ENCODE results near the gene SMPD2.

Gene SMPD2

DNA sequence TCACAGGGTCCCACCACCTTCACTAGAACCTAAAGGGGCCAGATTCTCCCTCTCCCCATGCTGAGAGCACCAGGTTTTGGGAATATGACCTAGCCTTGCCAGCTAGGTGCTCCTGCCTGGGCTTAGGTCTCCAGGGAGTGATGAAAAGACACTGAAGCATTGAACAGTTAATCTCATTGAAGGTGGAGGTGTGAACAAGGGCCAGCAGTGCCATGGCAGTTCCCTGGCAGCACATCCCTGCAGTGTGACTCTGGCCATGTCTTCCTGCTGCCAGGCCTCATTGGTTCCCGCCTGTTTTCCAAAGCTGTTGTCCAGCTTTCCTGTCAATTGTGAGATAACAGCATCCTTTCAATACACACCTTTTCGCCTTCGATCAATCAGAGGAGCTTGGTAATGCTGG lies 11.0 kb upstream of the SMPD2 start:
- H4K12ac ChIP-seq (ENCODE audit: low read depth, low read length), result no peak overlapping the region
- no CpG with 5 or more reads among the region's 3 CpGs for WGBS (ENCODE audit: extremely low coverage, insufficient coverage, insufficient read length)

DNA sequence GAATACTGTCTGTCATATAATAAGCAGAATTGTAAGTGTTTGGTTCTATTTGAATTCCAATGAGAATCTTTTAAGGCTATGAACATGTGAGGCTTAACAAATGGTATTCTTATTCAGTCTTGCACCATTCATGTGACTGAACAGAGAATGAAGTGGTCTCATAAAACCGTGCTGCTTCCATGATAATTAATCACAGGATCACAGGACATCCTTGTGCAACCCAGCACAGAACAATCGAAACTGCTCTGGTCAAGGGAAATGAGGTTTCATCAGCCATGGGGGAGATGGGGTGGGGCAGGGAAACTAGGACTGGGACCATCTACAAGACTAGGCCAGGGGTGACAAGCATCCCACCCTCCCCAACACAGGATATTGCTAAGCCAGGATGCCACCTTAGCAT lies 6.1 kb upstream of the SMPD2 start:
- Histone ChIP-seq H2BK120ac (ENCODE audit: insufficient read depth, low read length, poor library complexity) (no peak overlapping the region), H2AFZ (ENCODE audit: insufficient read depth, low read length, poor library complexity) (no peak overlapping the region), H4K91ac (ENCODE audit: low read depth, low read length) (no peak overlapping the region), H4K12ac (ENCODE audit: low read depth, low read length) (no peak overlapping the region), H3K36me3 (ENCODE audit: control insufficient read depth in 1 of 2, insufficient read depth in 2 of 2, low read length in 2 of 2) (no peaks in the 10 kb centered on the region), H3K4me3 (ENCODE audit: low read depth, low read length) (no peak overlapping the region), H3K23ac (ENCODE audit: low read length) (no peak overlapping the region), H3K79me2 (ENCODE audit: control insufficient read depth, insufficient read depth, low read length, poor library complexity) (no peaks in the 10 kb centered on the region), H2BK5ac (ENCODE audit: low read depth, low read length, poor library complexity) (no peak overlapping the region), H3K4me1 (ENCODE audit: control insufficient read depth in 1 of 2, insufficient read depth in 2 of 2, low read length in 2 of 2) (no peaks in the 10 kb centered on the region), H4K8ac (ENCODE audit: low read depth, low read length) (no peak overlapping the region), H3K18ac (ENCODE audit: low read length) (no peak overlapping the region), H3K27ac (ENCODE audit: low read depth, low read length) (no peak overlapping the region), H2BK12ac (ENCODE audit: low read length) (no peak overlapping the region), H3K9me3 (ENCODE audit: insufficient read depth, low read depth, low read length) (no peaks in the 10 kb centered on the region), H3K4ac (ENCODE audit: low read depth, low read length) (no peak overlapping the region), H3K14ac (ENCODE audit: low read length) (no peak overlapping the region), H3K27me3 (ENCODE audit: insufficient read depth, low read length) (no peaks in the 10 kb centered on the region), H2AK5ac (ENCODE audit: low read length) (no peak overlapping the region), H3K4me2 (ENCODE audit: low read length) (no peak overlapping the region), H3K79me1 (ENCODE audit: low read length) (no peaks in the 10 kb centered on the region), H3K9ac (ENCODE audit: low read length) (no peak overlapping the region)
- no peak for DNase-seq
- no CpG with 5 or more reads among the region's 2 CpGs for WGBS (ENCODE audit: extremely low coverage, insufficient coverage, insufficient read length)

More for the DNA sequence above, 11.0 kb upstream of the SMPD2 start:
- H3K23ac ChIP-seq (ENCODE audit: low read length), result no peak overlapping the region
- no peak overlapping the region for H2AFZ ChIP-seq (ENCODE audit: insufficient read depth, low read length, poor library complexity)
- H2BK12ac ChIP-seq (ENCODE audit: low read length), result no peak overlapping the region
- no peak for DNase-seq
- H3K18ac ChIP-seq (ENCODE audit: low read length), result no peak overlapping the region
- no peaks in the 10 kb centered on the region for H3K79me1 ChIP-seq (ENCODE audit: low read length)
- no peak overlapping the region for H4K8ac ChIP-seq (ENCODE audit: low read depth, low read length)
- no peaks in the 10 kb centered on the region for H3K4me1 ChIP-seq (ENCODE audit: control insufficient read depth in 1 of 2, insufficient read depth in 2 of 2, low read length in 2 of 2)
- H3K9me3 ChIP-seq (ENCODE audit: insufficient read depth, low read depth, low read length), result no peaks in the 10 kb centered on the region
- peak overlapping the region; percentile 43 for H3K9ac ChIP-seq (ENCODE audit: low read length)
- H3K27ac ChIP-seq (ENCODE audit: low read depth, low read length), result no peak overlapping the region
- H3K27me3 ChIP-seq (ENCODE audit: insufficient read depth, low read length), result no peaks in the 10 kb centered on the region
- no peaks in the 10 kb centered on the region for H3K79me2 ChIP-seq (ENCODE audit: control insufficient read depth, insufficient read depth, low read length, poor library complexity)
- H3K14ac ChIP-seq (ENCODE audit: low read length), result no peak overlapping the region
- H3K4me2 ChIP-seq (ENCODE audit: low read length), result no peak overlapping the region
- H3K36me3 ChIP-seq (ENCODE audit: control insufficient read depth in 1 of 2, insufficient read depth in 2 of 2, low read length in 2 of 2), result no peaks in the 10 kb centered on the region
- H3K4me3 ChIP-seq (ENCODE audit: low read depth, low read length), result no peak overlapping the region
- no peak overlapping the region for H2BK5ac ChIP-seq (ENCODE audit: low read depth, low read length, poor library complexity)
- H2AK5ac ChIP-seq (ENCODE audit: low read length), result no peak overlapping the region
- no peak overlapping the region for H4K91ac ChIP-seq (ENCODE audit: low read depth, low read length)
- H3K4ac ChIP-seq (ENCODE audit: low read depth, low read length), result no peak overlapping the region
- no peak overlapping the region for H2BK120ac ChIP-seq (ENCODE audit: insufficient read depth, low read length, poor library complexity)

DNA sequence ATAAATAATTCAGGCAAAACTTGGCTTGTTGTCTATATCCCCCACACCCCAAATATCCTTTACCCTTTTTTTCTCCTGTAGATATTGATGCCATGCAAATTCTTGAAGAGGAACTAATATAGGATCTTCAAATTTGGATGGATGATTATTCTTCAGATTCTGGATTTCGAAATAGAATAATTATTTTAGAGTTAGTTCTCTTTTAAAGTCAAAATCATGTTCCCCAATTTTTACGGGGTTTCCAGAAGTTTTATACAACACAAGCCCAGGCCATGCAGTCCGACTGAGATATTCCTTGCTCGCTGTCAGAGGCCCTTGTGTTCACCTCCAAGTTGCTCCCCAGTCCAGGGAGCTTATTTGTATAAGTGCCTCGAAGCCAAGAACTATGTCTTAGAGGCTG lies 4.5 kb upstream of the SMPD2 start:
- no peaks in the 10 kb centered on the region for H3K27me3 ChIP-seq (ENCODE audit: insufficient read depth, low read length)
- H3K27ac ChIP-seq (ENCODE audit: low read depth, low read length), result no peak overlapping the region
- H2BK12ac ChIP-seq (ENCODE audit: low read length), result no peak overlapping the region

DNA sequence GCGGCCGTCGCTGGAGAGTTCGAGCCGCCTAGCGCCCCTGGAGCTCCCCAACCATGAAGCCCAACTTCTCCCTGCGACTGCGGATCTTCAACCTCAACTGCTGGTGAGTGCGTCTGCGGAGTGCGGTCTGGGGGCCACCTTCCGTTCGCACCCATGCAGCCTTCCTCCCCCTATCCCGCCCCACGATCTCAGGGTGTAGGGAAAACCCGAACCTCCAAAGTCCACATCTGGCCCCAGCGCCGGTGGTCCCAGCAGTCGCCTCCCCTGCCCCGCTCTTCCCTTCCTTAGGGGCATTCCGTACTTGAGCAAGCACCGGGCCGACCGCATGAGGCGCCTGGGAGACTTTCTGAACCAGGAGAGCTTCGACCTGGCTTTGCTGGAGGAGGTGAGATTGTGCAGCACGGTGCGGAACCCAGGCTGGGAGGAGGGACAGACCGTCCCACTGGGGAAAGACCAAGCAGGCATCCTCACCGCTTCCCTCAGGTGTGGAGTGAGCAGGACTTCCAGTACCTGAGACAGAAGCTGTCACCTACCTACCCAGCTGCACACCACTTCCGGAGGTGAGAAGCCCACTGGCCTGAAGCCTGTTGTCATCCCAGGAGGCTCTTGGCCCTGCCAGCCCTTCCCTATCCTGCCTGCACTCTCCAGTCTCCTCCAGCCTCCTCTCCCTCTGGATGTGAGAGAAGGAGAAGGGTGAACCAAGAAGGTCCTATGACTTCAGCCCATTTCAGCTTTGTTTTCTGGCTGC lies 719 bp downstream of the SMPD2 start:
- Histone ChIP-seq H4K8ac (ENCODE audit: low read depth, low read length) (peak overlapping the region; percentile 77), H3K27me3 (ENCODE audit: insufficient read depth, low read length) (no peaks in the 10 kb centered on the region), H3K9ac (ENCODE audit: low read length) (peak overlapping the region; percentile 48), H3K9me3 (ENCODE audit: insufficient read depth, low read depth, low read length) (no peaks in the 10 kb centered on the region), H4K12ac (ENCODE audit: low read depth, low read length) (peak overlapping the region; percentile 40), H2BK12ac (ENCODE audit: low read length) (peak overlapping the region; percentile 26), H3K79me1 (ENCODE audit: low read length) (peaks cover 5% of the 10 kb centered on the region), H3K14ac (ENCODE audit: low read length) (peak overlapping the region; percentile 71), H3K4me2 (ENCODE audit: low read length) (peak overlapping the region; percentile 85), H2BK5ac (ENCODE audit: low read depth, low read length, poor library complexity) (peak overlapping the region; percentile 39), H3K27ac (ENCODE audit: low read depth, low read length) (peak overlapping the region; percentile 61), H3K4me1 (ENCODE audit: control insufficient read depth in 1 of 2, insufficient read depth in 2 of 2, low read length in 2 of 2) (peaks cover 7 to 9% of the 10 kb centered on the region in 2 experiments), H2BK120ac (ENCODE audit: insufficient read depth, low read length, poor library complexity) (peak overlapping the region; percentile 73), H3K36me3 (ENCODE audit: control insufficient read depth in 1 of 2, insufficient read depth in 2 of 2, low read length in 2 of 2) (peaks cover 34 to 38% of the 10 kb centered on the region in 2 experiments), H3K23ac (ENCODE audit: low read length) (no peak overlapping the region), H4K91ac (ENCODE audit: low read depth, low read length) (peak overlapping the region; percentile 70), H3K18ac (ENCODE audit: low read length) (peak overlapping the region; percentile 65), H3K4me3 (ENCODE audit: low read depth, low read length) (peak overlapping the region; percentile 89), H3K79me2 (ENCODE audit: control insufficient read depth, insufficient read depth, low read length, poor library complexity) (peaks cover 5% of the 10 kb centered on the region), H2AFZ (ENCODE audit: insufficient read depth, low read length, poor library complexity) (peak overlapping the region; percentile 86), H3K4ac (ENCODE audit: low read depth, low read length) (peak overlapping the region; percentile 28), H2AK5ac (ENCODE audit: low read length) (no peak overlapping the region)
- DNase-seq, result peak; percentile 56 to 77
- WGBS (ENCODE audit: extremely low coverage, insufficient coverage, insufficient read length), result no CpG with 5 or more reads among the region's 31 CpGs

More for the DNA sequence above, 4.5 kb upstream of the SMPD2 start:
- no peaks in the 10 kb centered on the region for H3K9me3 ChIP-seq (ENCODE audit: insufficient read depth, low read depth, low read length)
- H3K23ac ChIP-seq (ENCODE audit: low read length), result no peak overlapping the region
- H4K12ac ChIP-seq (ENCODE audit: low read depth, low read length), result no peak overlapping the region
- no peak overlapping the region for H2BK120ac ChIP-seq (ENCODE audit: insufficient read depth, low read length, poor library complexity)
- H2BK5ac ChIP-seq (ENCODE audit: low read depth, low read length, poor library complexity), result no peak overlapping the region
- H4K8ac ChIP-seq (ENCODE audit: low read depth, low read length), result no peak overlapping the region
- no peak overlapping the region for H3K14ac ChIP-seq (ENCODE audit: low read length)
- no peak overlapping the region for H4K91ac ChIP-seq (ENCODE audit: low read depth, low read length)
- H3K18ac ChIP-seq (ENCODE audit: low read length), result no peak overlapping the region
- H3K79me1 ChIP-seq (ENCODE audit: low read length), result peaks cover 4% of the 10 kb centered on the region
- H3K36me3 ChIP-seq (ENCODE audit: control insufficient read depth in 1 of 2, insufficient read depth in 2 of 2, low read length in 2 of 2), result no peaks in the 10 kb centered on the region
- peaks cover 4% of the 10 kb centered on the region for H3K79me2 ChIP-seq (ENCODE audit: control insufficient read depth, insufficient read depth, low read length, poor library complexity)
- H2AFZ ChIP-seq (ENCODE audit: insufficient read depth, low read length, poor library complexity), result no peak overlapping the region
- no peak overlapping the region for H3K4ac ChIP-seq (ENCODE audit: low read depth, low read length)
- no peaks in the 10 kb centered on the region for H3K4me1 ChIP-seq (ENCODE audit: control insufficient read depth in 1 of 2, insufficient read depth in 2 of 2, low read length in 2 of 2)
- no peak overlapping the region for H3K9ac ChIP-seq (ENCODE audit: low read length)
- H3K4me3 ChIP-seq (ENCODE audit: low read depth, low read length), result no peak overlapping the region
- no peak overlapping the region for H2AK5ac ChIP-seq (ENCODE audit: low read length)
- no CpG with 5 or more reads among the region's 5 CpGs for WGBS (ENCODE audit: extremely low coverage, insufficient coverage, insufficient read length)
- H3K4me2 ChIP-seq (ENCODE audit: low read length), result no peak overlapping the region
- no peak for DNase-seq

Measured in trophoblast cell (in vitro differentiated cells and primary cell).